AG04449 (cell line): ENCODE measurements around the gene STRADA.

Source experiments
- CTCF ChIA-PET: fragments of 350-600 bp; formaldehyde crosslinking; extraction: SDS; loops from one replicate; lab custom pipeline; 2021; ENCODE audit warnings: antibody characterized with exemption; lab: Yijun Ruan, JAX
- POLR2A ChIA-PET: fragments of 400-600, 350-600 bp; formaldehyde crosslinking; extraction: SDS; loops from one replicate; lab custom pipeline; 2020; ENCODE audit warnings: antibody characterized with exemption, inconsistent platforms; lab: Yijun Ruan, JAX
- DNase-seq: peaks from one replicate; pipeline ENCODE4 v3.0.0-alpha.2; 2010; ENCODE audit warnings: low read depth, low spot score
- H3K4me3 ChIP-seq: 2 replicates; pipeline ENCODE4 v1.5.1; 2011; ENCODE audit warnings: low read depth, mild to moderate bottlenecking, control low read depth, low read length
- TF ChIP-seq, protein P1 (sequence below): IDR thresholded peaks from one replicate; pipeline ENCODE4 v1.5.1; 2011; ENCODE audit warnings: mild to moderate bottlenecking, moderate library complexity, low read length, control low read depth, inconsistent platforms; ENCODE audit not compliant: insufficient read depth; ENCODE audit errors: missing control alignments

The STRADA gene

GRCh38 chr17:63699638-63700527, 41.7 kb downstream of the STRADA start, which contains the start of gene LIMD2:
TSS of gene LIMD2 (minus strand) at chr17:63700125. CDS start at chr17:63699298, 827 bp downstream.
- TF ChIP-seq, protein P1, sequence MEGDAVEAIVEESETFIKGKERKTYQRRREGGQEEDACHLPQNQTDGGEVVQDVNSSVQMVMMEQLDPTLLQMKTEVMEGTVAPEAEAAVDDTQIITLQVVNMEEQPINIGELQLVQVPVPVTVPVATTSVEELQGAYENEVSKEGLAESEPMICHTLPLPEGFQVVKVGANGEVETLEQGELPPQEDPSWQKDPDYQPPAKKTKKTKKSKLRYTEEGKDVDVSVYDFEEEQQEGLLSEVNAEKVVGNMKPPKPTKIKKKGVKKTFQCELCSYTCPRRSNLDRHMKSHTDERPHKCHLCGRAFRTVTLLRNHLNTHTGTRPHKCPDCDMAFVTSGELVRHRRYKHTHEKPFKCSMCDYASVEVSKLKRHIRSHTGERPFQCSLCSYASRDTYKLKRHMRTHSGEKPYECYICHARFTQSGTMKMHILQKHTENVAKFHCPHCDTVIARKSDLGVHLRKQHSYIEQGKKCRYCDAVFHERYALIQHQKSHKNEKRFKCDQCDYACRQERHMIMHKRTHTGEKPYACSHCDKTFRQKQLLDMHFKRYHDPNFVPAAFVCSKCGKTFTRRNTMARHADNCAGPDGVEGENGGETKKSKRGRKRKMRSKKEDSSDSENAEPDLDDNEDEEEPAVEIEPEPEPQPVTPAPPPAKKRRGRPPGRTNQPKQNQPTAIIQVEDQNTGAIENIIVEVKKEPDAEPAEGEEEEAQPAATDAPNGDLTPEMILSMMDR = no peak
- peak within 1 kb of the TSS; percentile 59 for H3K4me3 ChIP-seq
- DNase-seq = no peak
- CTCF ChIA-PET = interaction anchor here (1.7 to 1.9 kb wide), 2 partner anchors 14 to 16 kb away, joined by 4 to 6 read pairs; no protein-coding TSS in a partner anchor
- POLR2A ChIA-PET = interaction anchor here (0.6 kb wide), 1 partner anchor 41 kb away, joined by 4 read pairs; no protein-coding TSS in a partner anchor

DNA sequence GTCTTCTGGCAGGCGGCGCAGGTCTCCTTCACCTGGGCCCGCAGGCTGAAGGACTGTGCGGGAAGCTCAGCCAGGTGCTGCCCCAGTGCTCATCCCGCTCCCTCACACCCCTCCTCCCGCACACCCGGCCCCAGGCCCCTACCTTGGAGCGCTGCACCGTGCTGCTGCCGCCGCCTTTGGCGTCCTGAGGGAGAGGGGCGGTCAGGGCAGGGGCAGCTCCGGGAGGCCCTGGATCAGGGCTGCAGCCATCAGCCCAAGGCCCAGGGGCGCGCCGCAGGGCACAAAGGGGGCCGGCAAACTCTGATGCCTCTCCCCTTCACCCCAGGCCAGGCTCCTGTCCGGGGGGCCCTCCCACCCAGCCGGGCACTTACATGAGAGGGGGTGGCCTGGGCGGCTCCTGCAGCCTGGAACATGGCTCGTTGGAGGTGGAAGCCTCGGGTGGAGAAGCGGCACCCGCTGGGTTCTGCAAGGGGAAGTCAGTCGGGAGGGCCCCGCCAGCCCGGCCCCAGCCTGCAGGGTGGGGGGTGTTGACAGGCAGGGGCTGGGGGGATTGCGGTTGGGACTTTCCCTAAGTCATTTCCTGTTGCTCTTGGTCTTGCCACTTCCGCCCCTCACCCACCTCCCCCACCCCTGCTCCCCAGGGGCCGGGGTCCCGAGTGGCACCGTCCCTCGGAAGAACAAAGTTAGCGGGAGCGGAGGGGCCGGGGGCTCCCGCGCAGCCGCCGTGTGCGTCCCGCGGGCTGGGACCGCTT, 42.5 kb downstream of the STRADA start:
- TF ChIP-seq, protein P1 = no peak
- ChIA-PET POLR2A (interaction anchor here (0.6 kb wide), 2 partner anchors 42 to 232 kb away, joined by 3 to 4 read pairs; no protein-coding TSS in a partner anchor), CTCF (interaction anchor here (0.9 to 6.3 kb wide), 13 partner anchors 10 to 141 kb away, joined by 3 to 73 read pairs (median 5); no protein-coding TSS in a partner anchor)
- H3K4me3 ChIP-seq = peak overlapping the region; percentile 59
- no peak for DNase-seq

- TF ChIP-seq, protein P1 = no peak
- ChIA-PET CTCF (interaction anchor here (0.7 to 6.3 kb wide), 17 partner anchors 9 to 142 kb away, joined by 3 to 73 read pairs (median 4); no protein-coding TSS in a partner anchor), POLR2A (interaction anchor here (0.6 kb wide), 1 partner anchor 231 kb away, joined by 3 read pairs; no protein-coding TSS in a partner anchor)
- peak overlapping the region; percentile 59 for H3K4me3 ChIP-seq
- no peak for DNase-seq
These were observed 43.2 kb downstream of the STRADA start for GRCh38 chr17:63698381-63698885.

GRCh38 chr17:63697341-63698286, 44.0 kb downstream of the STRADA start:
- ChIA-PET POLR2A (no interaction called here), CTCF (interaction anchor here (0.7 to 6.3 kb wide), 18 partner anchors 9 to 143 kb away, joined by 3 to 73 read pairs (median 4); no protein-coding TSS in a partner anchor)
- no peak for DNase-seq
- H3K4me3 ChIP-seq = no peak overlapping the region
- TF ChIP-seq, protein P1 = peak; percentile 66

DNA sequence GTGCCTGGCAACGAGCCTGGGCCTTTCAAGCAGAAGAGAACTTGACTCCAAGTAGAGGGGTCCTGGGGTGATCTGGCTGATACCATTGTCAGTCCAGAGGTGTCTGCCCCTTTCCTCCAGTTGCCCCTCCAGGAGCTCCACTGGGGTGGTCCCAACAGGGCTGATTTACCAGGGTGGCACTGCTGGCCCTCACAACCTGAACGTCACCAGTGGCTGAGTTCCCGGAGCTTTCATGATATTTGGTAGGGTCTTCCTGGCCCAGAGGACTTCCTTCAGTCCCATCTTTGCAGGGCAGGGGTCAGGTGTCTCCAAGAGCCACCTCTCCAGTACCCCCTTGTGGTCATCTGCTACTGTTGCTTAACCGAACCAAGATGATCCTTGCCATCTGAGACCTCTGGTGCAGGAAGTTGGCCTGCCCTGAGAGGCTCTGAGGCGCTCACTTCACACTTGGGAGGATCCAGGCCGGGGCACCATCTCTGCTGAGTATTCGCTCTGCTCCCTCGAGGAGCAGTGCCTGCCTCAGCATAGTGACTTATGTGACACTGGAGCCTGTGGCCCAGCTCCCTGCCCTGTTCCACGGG, 45.1 kb downstream of the STRADA start:
- TF ChIP-seq, protein P1 = peak; percentile 25
- ChIA-PET CTCF (interaction anchor here (0.9 to 6.3 kb wide), 7 partner anchors 8 to 271 kb away, joined by 3 to 73 read pairs (median 3); no protein-coding TSS in a partner anchor), POLR2A (no interaction called here)
- DNase-seq = no peak
- no peak overlapping the region for H3K4me3 ChIP-seq
